ENCODE measurements around the gene CSN1S1. TPM values are rescaled to one million over a fixed set of nuclear protein-coding genes. Genes with fewer than 3 reads are reported as not detected.
A peak's percentile ranks its signal among the peaks of the same experiment; 100 is the strongest.
"Not testable (repeated sequence)": the region's sequence is repeated elsewhere in the genome, so short reads cannot be mapped to it uniquely, and the experiment has no call there.

The CSN1S1 gene
- total RNA-seq, 1 donor, result not detected

DNA sequence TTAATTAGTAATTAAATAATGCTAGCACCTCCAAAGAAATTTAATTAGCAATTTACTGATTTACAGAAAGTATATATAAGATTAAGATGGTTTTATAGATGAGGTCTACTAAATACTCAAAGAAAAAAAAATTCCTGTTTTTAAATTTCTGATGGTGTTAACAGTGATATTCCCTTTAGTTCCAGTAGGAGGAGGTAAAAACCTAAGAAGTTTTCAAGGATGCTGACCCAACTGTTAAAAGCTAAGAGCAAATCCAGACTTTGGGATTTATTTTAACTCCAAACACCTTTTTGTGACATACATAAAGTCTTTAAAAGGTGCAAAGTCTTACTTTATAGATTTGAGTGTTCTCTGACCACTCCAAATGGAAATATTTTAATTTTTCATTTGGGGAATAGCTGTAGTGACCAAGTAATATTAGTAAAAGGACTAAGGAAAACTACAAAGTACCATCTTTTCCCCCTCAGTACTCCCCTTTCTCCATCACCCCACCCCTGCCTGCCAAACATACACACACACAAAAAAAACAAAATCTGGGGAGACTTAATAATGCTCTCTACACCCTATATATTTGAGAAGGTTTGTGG is 34.2 kb upstream of the CSN1S1 start:
- no peak overlapping the region for H3K4me3 ChIP-seq (ENCODE audit: low read depth, low read length)
- DNase-seq (ENCODE audit: low read depth), result peak; percentile 44
- TF ChIP-seq, protein P1, sequence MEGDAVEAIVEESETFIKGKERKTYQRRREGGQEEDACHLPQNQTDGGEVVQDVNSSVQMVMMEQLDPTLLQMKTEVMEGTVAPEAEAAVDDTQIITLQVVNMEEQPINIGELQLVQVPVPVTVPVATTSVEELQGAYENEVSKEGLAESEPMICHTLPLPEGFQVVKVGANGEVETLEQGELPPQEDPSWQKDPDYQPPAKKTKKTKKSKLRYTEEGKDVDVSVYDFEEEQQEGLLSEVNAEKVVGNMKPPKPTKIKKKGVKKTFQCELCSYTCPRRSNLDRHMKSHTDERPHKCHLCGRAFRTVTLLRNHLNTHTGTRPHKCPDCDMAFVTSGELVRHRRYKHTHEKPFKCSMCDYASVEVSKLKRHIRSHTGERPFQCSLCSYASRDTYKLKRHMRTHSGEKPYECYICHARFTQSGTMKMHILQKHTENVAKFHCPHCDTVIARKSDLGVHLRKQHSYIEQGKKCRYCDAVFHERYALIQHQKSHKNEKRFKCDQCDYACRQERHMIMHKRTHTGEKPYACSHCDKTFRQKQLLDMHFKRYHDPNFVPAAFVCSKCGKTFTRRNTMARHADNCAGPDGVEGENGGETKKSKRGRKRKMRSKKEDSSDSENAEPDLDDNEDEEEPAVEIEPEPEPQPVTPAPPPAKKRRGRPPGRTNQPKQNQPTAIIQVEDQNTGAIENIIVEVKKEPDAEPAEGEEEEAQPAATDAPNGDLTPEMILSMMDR (IDR thresholded peaks at IDR 0.05; ENCODE audit: insufficient read depth, low read length), result peak; percentile 63

DNA sequence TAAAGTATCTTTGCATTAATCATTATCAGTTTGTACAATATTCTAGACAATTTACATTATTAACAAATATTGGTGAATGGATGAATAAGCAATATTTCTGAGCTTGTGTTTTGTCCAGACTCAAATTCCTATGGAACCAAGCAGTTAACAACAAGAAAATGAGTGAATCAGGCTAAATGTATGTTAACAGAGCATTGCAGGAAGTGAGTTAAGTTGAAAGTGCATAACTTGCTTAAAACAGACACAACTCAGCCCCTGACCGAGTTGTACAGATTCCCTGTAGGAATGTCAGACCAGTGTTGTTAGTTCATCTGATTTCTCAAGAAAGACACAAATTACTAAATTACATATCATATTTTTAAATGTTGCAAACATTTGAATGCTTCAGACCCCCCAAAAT is 23.7 kb upstream of the CSN1S1 start:
- TF ChIP-seq, protein P1 (IDR thresholded peaks at IDR 0.05; ENCODE audit: insufficient read depth, low read length), result no peak
- no peak overlapping the region for H3K4me3 ChIP-seq (ENCODE audit: low read depth, low read length)
- peak; percentile 15 for DNase-seq (ENCODE audit: low read depth)

DNA sequence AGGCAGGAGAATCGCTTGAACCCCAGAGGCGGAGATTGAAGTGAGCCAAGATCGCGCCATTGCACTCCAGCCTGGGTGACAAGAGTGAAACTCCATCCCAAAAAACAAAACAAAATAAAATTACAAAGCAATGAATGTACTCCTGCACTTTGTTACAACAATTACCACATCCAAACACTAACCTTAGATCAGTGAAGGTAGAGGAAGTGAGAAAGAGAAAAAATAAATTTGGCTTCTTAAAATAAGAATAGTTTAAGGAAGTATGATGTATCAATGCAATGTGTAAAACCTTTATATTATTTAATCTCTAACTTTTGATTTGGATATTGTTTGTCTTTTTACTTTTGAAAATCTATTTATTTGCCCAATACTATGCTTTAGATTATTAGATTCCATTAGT is 21.7 kb upstream of the CSN1S1 start:
- H3K4me3 ChIP-seq (ENCODE audit: low read depth, low read length), result no peak overlapping the region
- DNase-seq (ENCODE audit: low read depth), result no peak
- TF ChIP-seq, protein P1 (IDR thresholded peaks at IDR 0.05; ENCODE audit: insufficient read depth, low read length), result no peak

DNA sequence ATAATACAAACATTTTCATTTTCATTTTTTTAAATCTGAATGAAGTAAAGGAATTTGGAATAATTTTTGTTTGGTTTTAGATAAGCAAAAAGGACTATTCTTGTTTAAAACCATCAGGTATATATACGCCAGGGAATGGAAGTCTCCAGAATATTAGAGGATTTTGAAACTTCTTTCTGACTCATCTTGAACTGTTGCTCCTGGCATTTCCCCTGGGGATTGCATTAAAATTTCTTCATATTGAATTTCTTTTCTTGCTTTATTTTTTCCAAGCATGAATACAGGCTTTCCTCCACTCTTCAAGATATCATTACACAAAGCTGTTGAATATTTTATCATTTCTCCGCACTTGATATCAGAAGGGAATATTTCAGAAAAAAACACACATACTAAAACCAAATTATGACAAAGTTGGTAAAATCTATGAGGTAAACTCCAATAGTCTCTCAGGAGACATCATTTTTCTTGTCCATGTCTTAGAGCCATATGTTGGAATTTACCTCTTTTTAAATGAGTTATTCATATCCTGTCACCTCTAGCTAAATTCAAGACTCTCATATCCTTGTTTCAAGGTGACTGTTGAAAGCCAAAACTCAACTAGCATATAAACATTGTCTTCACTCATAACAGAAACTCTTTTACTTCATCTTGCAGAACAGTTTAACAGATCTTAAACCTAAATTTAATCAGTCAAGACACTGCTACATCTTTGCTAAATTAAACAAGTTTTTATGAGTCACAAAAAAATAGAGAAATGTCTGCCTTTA is 20.7 kb upstream of the CSN1S1 start:
- TF ChIP-seq, protein P1 (IDR thresholded peaks at IDR 0.05; ENCODE audit: insufficient read depth, low read length), result no peak
- DNase-seq (ENCODE audit: low read depth), result peak; percentile 85
- no peak overlapping the region for H3K4me3 ChIP-seq (ENCODE audit: low read depth, low read length)

DNA sequence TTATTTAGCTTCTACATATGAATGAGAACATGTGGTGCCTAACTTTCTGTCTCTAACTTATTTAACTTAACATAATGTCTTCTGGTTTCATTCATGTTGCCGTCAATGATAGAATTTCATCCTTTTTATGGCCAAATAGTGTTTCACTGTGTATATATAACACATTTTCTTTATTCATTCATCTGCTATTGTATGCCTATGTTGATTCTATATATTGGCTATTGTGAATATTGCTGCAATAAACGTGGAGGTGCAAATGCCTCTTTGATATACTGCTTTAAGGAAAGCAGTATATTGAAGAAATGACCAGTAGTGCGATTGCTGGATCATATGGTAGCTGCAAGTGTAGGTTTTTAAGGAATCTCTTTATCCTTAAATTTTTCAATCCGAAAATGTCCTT is 10.0 kb upstream of the CSN1S1 start:
- DNase-seq (ENCODE audit: low read depth), result no peak
- TF ChIP-seq, protein P1 (IDR thresholded peaks at IDR 0.05; ENCODE audit: insufficient read depth, low read length), result no peak
- H3K4me3 ChIP-seq (ENCODE audit: low read depth, low read length), result no peak overlapping the region

DNA sequence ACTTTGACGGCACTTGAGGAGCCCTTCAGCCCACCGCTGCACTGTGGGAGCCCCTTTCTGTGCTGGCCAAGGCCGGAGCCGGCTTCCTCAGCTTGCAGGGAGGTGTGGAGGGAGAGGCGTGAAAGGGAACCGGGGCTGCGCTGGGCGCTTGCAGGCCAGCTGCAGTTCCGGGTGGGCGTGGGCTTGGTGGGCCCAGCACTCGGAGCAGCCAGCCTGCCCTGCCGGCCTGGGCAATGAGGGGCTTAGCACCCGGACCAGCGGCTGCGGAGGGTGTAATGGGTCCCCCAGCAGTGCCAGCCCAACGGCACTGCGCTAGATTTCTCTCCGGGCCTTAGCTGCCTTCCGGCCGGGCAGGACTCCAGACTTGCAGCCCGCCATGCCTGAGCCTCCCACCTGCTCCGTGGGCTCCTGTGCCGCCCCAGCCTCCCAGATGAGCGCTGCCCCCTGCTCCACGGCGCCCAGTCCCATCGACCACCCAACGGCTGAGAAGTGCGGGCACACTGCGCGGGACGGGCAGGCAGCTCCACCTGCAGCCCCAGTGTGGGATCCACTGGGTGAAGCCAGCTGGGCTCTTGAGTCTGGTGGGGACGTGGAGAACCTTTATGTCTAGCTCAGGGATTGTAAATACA is 7.0 kb upstream of the CSN1S1 start:
- not testable (repeated sequence) for H3K4me3 ChIP-seq (ENCODE audit: low read depth, low read length); DNase-seq (ENCODE audit: low read depth)

DNA sequence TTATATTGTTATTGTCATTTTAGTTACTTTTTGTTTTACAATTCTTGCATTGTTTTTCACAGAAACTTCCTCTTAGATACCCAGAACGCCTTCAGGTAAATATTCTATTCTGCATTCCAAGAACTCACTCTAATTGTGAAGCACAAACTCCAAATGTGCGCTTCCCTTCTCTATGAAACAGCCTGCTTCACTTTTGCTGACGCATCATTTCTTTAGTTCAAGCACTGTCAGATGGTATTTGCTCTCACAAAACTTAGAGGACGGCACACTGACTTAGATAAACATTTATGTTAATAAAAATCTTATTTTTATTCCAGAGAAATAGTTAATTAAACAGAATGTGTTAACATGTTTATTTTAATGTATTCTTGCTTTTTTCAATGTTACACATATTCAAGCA is 3.3 kb downstream of the CSN1S1 start:
- DNase-seq (ENCODE audit: low read depth), result no peak
- no peak overlapping the region for H3K4me3 ChIP-seq (ENCODE audit: low read depth, low read length)
- TF ChIP-seq, protein P1 (IDR thresholded peaks at IDR 0.05; ENCODE audit: insufficient read depth, low read length), result no peak

Measured in fibroblast of the aortic adventitia (primary cell).